Testis (tissue), 3 donors: Measurements from ENCODE around the gene RAMACL. TPM values are rescaled to one million over a fixed set of nuclear protein-coding genes. Genes with fewer than 3 reads are reported as not detected.

Experiments used
- DNase-seq: peaks from one replicate; pipeline ENCODE4 v3.0.0-alpha.2; 2019
- H3K27ac ChIP-seq, 2 donors: fragments of 200-600 bp; sonication (generic); one replicate each; pipeline ENCODE4 v1.5.1; 2019
- H3K27me3 ChIP-seq: fragments of 200-600 bp; sonication (generic); one replicate; pipeline ENCODE4 v1.5.1; 2019
- H3K36me3 ChIP-seq: fragments of 200-600 bp; sonication (generic); one replicate; pipeline ENCODE4 v1.5.1; 2017; ENCODE audit warnings: low read depth; ENCODE audit errors: missing control alignments
- H3K4me1 ChIP-seq: fragments of 200-600 bp; sonication (generic); one replicate; pipeline ENCODE4 v1.5.1; 2019
- H3K4me3 ChIP-seq, 2 donors: fragments of 200-600 bp; sonication (generic); one replicate each; pipeline ENCODE4 v1.5.1; 2017 to 2019
- H3K9me3 ChIP-seq: fragments of 200-600 bp; sonication (generic); one replicate; pipeline ENCODE4 v1.5.1; 2017
- CTCF ChIP-seq, 3 experiments: fragments of 450-650 bp in 2 of 3; fragments of 200-600 bp in 1 of 3; sonication (generic) in 1 of 3; IDR thresholded peaks; one replicate each; pipeline ENCODE4 v1.5.1; 2016 to 2019; ENCODE audit warnings: antibody characterized with exemption in 3 of 3, mild to moderate bottlenecking in 2 of 3, moderate library complexity in 1 of 3
- POLR2A ChIP-seq: fragments of 450-650 bp; IDR thresholded peaks from one replicate; pipeline ENCODE4 v1.6.1; 2017; ENCODE audit warnings: antibody characterized with exemption, mild to moderate bottlenecking, moderate library complexity
- WGBS, 2 donors: methylation state at CpG; one replicate each; pipeline ENCODE4 v1.1.5; 2018; 5-methylcytosine and 5-hydroxymethylcytosine counted together
- intact Hi-C: fragments of 100-400 bp; cut with DNase I; formaldehyde crosslinking; loops from one replicate; pipeline ENCODE4 v1.15.1; 2023; ENCODE audit warnings: low total_unique reads
- polyA plus RNA-seq: library from polyadenylated mRNA; stranded (reverse); fragments of 350-450 nt; fragmentation: Illumina TruSeq; extraction: RNeasy Lipid Tissue Mini Kit (QIAGEN cat#74804); gene quantifications from one replicate; pipeline ENCODE4 v1.2.3, GENCODE V29; 2014; ENCODE audit warnings: low read depth, low replicate concordance; ENCODE audit not compliant: insufficient read depth
- total RNA-seq, 2 donors: library from RNA; depleted of rRNA; stranded (reverse); fragments of >200 nt; gene quantifications; one replicate each; pipeline ENCODE4 v1.2.3, GENCODE V29; 2016

The RAMACL gene
- total and polyA plus RNA-seq, 3 donors from 2014 or later = 1.7 to 1.9 TPM; not detected in 1

GRCh38 chr6:166632731-166633130 lies 46.3 kb upstream of the RAMACL start:
- H3K27ac ChIP-seq = no peak overlapping the region
- no peaks in the 10 kb centered on the region for H3K36me3 ChIP-seq
- H3K4me1 ChIP-seq = peaks cover 15% of the 10 kb centered on the region
- 93 to 94% methylated on average over 11 of the region's 11 CpGs for WGBS, 2 donors
- TF ChIP-seq POLR2A (no peak), CTCF (IDR thresholded peaks at IDR 0.05) (no peak)
- no peak overlapping the region for H3K4me3 ChIP-seq
- no peaks in the 10 kb centered on the region for H3K27me3 ChIP-seq
- intact Hi-C loops = no loop called here
- no peak for DNase-seq
- H3K9me3 ChIP-seq = no peaks in the 10 kb centered on the region

DNA sequence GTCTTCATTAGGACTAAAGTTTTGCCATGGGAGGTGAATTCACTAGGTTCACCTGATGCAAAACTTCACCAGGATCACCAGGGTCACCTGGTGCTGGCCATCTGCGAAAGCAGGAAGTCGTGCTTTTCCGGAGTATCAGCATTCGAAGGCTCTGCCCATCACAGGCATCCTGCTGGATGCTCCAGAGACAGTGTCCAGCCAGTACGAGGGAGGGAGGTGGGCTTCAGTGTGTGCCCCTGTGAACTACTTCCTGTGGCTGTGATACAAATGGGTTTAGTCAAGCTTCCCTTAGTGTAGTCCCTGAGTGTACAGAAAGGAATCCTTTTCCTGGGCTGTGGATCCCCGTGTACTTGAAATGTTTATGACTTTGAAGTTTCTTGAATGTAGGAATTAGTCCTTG lies 44.0 kb upstream of the RAMACL start:
- no peaks in the 10 kb centered on the region for H3K9me3 ChIP-seq
- no peaks in the 10 kb centered on the region for H3K36me3 ChIP-seq
- WGBS, 2 donors = 78 to 80% methylated on average over 6 of the region's 6 CpGs
- peaks cover 7% of the 10 kb centered on the region for H3K4me1 ChIP-seq
- intact Hi-C loops = no loop called here
- no peaks in the 10 kb centered on the region for H3K27me3 ChIP-seq
- no peak overlapping the region for H3K27ac ChIP-seq
- no peak overlapping the region for H3K4me3 ChIP-seq
- TF ChIP-seq CTCF (IDR thresholded peaks at IDR 0.05) (no peak), POLR2A (no peak)
- no peak for DNase-seq

DNA sequence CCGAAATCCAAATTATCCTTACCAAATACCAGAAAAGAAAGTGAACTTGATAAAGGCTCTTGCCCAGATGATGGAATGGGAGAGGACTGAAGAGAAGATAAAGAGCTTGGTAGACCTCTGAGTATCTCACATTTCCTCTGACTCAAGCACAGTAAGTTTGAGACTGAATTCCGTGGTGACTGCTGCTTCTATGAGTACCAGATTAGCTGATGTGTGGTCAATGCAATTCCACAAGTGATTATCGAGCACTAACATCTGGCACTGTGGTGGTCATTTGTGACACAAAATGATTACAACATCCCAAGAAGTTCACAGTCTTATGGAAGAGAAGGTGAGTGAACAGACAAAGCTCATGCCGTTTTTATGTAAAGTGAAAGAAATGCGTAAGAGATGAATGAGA lies 43.1 kb upstream of the RAMACL start:
- DNase-seq = no peak
- intact Hi-C loops = no loop called here
- TF ChIP-seq POLR2A (no peak), CTCF (IDR thresholded peaks at IDR 0.05) (no peak)
- Histone ChIP-seq H3K4me1 (peaks cover 11% of the 10 kb centered on the region), H3K36me3 (no peaks in the 10 kb centered on the region), H3K27ac (no peak overlapping the region), H3K27me3 (no peaks in the 10 kb centered on the region), H3K9me3 (no peaks in the 10 kb centered on the region), H3K4me3 (no peak overlapping the region)
- WGBS, 2 donors = 88 to 93% methylated on average over 5 of the region's 5 CpGs

DNA sequence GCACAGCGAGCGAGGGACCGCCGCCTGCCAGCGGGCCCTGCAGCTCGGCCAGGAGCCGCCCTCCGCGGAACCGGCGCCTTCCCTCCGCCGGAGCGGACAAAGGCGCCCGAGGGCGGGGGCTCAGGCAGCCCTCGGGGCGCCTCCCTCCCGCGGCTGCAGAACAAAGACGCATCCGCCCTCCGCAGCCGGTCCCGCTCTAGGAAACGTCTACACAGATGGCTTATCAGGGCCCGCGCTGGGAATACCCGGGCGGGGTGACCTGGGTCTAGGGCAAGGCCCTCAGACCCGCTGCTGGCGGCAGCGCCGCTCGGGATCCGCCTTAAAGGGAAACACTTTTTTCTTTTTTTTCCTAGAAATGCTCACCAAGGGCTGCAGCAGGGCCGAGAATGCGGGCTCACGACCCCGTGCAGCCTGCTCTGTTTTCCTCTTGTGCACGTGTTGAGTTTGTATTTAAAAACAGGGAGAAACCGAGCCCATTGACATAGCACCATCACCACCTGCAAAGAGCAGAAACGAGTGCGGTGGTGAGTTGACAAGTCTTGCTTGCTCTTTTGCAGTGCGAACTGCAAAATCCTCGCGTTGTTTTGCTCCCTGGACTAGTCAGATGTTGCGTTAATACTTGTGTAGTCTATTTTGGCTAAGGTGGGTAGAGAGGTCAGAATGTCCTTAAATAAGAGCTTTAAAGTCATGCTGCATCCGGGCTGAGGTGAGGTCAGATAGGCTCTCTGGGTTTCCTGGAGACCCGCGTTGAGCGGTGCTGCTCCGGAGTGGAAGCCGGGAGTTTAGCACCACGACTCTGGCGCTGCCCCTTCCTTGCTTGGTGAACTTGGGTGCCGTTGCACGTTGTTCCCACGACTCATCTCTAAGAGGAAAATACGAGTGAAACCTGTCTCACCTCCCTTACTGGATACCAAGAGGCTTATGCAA lies 41.7 kb upstream of the RAMACL start:
- Histone ChIP-seq H3K27me3 (no peaks in the 10 kb centered on the region), H3K27ac (peak overlapping the region; percentile 42 to 80), H3K36me3 (no peaks in the 10 kb centered on the region), H3K4me3 (peak overlapping the region; percentile 64 to 70), H3K4me1 (peaks cover 16% of the 10 kb centered on the region), H3K9me3 (no peaks in the 10 kb centered on the region)
- no peak for TF ChIP-seq CTCF (IDR thresholded peaks at IDR 0.05)
- TF ChIP-seq POLR2A = no peak
- intact Hi-C loops = no loop called here
- WGBS, 2 donors = 1 to 3% methylated on average over 34 to 61 of the region's 61 CpGs
- DNase-seq = peak; percentile 39
